ENCODE results near the gene PLXNA2.

The PLXNA2 gene

GRCh38 chr1:208036106-208036808 lies 207.9 kb downstream of the PLXNA2 start:
- peak; percentile 19; the same call in 1 of the 2 replicates for TF ChIP-seq CTCF (IDR thresholded peaks at IDR 0.05; ENCODE audit: low read depth, low read length)

GRCh38 chr1:208034135-208034534 lies 210.0 kb downstream of the PLXNA2 start:
- TF ChIP-seq CTCF (IDR thresholded peaks at IDR 0.05; ENCODE audit: low read depth, low read length): no peak
- no peak overlapping the region for H3K4me3 ChIP-seq (ENCODE audit: low read depth, low read length)

More at GRCh38 chr1:208036106-208036808, 207.9 kb downstream of the PLXNA2 start:
- no peak overlapping the region for H3K4me3 ChIP-seq (ENCODE audit: low read depth, low read length)

- H3K4me3 ChIP-seq (ENCODE audit: low read depth, low read length): no peak overlapping the region
- TF ChIP-seq CTCF (IDR thresholded peaks at IDR 0.05; ENCODE audit: low read depth, low read length): no peak
These were observed 210.9 kb downstream of the PLXNA2 start for GRCh38 chr1:208033236-208033635.

GRCh38 chr1:208031932-208032320 lies 212.3 kb downstream of the PLXNA2 start:
- no peak for TF ChIP-seq CTCF (IDR thresholded peaks at IDR 0.05; ENCODE audit: low read depth, low read length)
- H3K4me3 ChIP-seq (ENCODE audit: low read depth, low read length): no peak overlapping the region

- H3K4me3 ChIP-seq (ENCODE audit: low read depth, low read length): no peak overlapping the region
- no peak for TF ChIP-seq CTCF (IDR thresholded peaks at IDR 0.05; ENCODE audit: low read depth, low read length)
These were observed 212.8 kb downstream of the PLXNA2 start for GRCh38 chr1:208031316-208031931.

- TF ChIP-seq CTCF (IDR thresholded peaks at IDR 0.05; ENCODE audit: low read depth, low read length): no peak
- no peak overlapping the region for H3K4me3 ChIP-seq (ENCODE audit: low read depth, low read length)
These were observed 213.7 kb downstream of the PLXNA2 start for GRCh38 chr1:208030288-208031091.

Measured in WI38 (cell line).